GM18868 (cell line): ENCODE results near the gene ITPR3.

Experiments used
- ATAC-seq: cut with Tn5 transposase; IDR thresholded peaks from one replicate; pipeline ENCODE4 v1.9.1; 2021; ENCODE audit warnings: mild to moderate bottlenecking, moderate library complexity; ENCODE audit not compliant: unreplicated experiment

Gene ITPR3

GRCh38 chr6:33711140-33712129, 90.3 kb downstream of the ITPR3 start, which contains the start of gene UQCC2:
Gene UQCC2 (minus strand): TSS chr6:33711700. CDS start chr6:33711686, 14 bp downstream.
- ATAC-seq = peak; percentile 82

GRCh38 chr6:33712914-33713313, 91.8 kb downstream of the ITPR3 start:
- ATAC-seq = no peak

GRCh38 chr6:33713786-33714185, 92.7 kb downstream of the ITPR3 start:
- ATAC-seq = no peak

- no peak for ATAC-seq
Observed at GRCh38 chr6:33714385-33715040, 93.4 kb downstream of the ITPR3 start.

- ATAC-seq = no peak
Observed at GRCh38 chr6:33716379-33716778, 95.3 kb downstream of the ITPR3 start.

- no peak for ATAC-seq
Observed at GRCh38 chr6:33716890-33717632, 95.9 kb downstream of the ITPR3 start.

GRCh38 chr6:33717934-33718455, 96.9 kb downstream of the ITPR3 start:
- no peak for ATAC-seq

GRCh38 chr6:33718713-33719112, 97.6 kb downstream of the ITPR3 start:
- no peak for ATAC-seq

GRCh38 chr6:33719326-33719987, 98.3 kb downstream of the ITPR3 start:
- no peak for ATAC-seq

- ATAC-seq = no peak
Observed at GRCh38 chr6:33720998-33721397, 99.9 kb downstream of the ITPR3 start.

- ATAC-seq = no peak
Observed at GRCh38 chr6:33721508-33721907, 100.4 kb downstream of the ITPR3 start.

- ATAC-seq = no peak
Observed at GRCh38 chr6:33722103-33722623, 101.0 kb downstream of the ITPR3 start.

- ATAC-seq = no peak
Observed at GRCh38 chr6:33723371-33724085, 102.4 kb downstream of the ITPR3 start.

- ATAC-seq = no peak
Observed at GRCh38 chr6:33724102-33725023, 103.2 kb downstream of the ITPR3 start.

GRCh38 chr6:33725222-33725621, 104.1 kb downstream of the ITPR3 start:
- no peak for ATAC-seq

- no peak for ATAC-seq
Observed at GRCh38 chr6:33725891-33726673, 105.0 kb downstream of the ITPR3 start.

GRCh38 chr6:33726696-33727095, 105.6 kb downstream of the ITPR3 start:
- ATAC-seq = no peak

- ATAC-seq = no peak
Observed at GRCh38 chr6:33727126-33727525, 106.0 kb downstream of the ITPR3 start.
